Mucosa of stomach (tissue), 1 donor: ENCODE results near the gene SERAC1.
"Not testable (repeated sequence)": the region's sequence is repeated elsewhere in the genome, so short reads cannot be mapped to it uniquely, and the experiment has no call there.

ENCODE experiments used
- H3K27me3 ChIP-seq: one replicate; pipeline ENCODE4 v1.7.0; 2013; ENCODE audit warnings: mild to moderate bottlenecking, low read length; ENCODE audit not compliant: control insufficient read depth, insufficient read depth
- H3K36me3 ChIP-seq: one replicate; pipeline ENCODE4 v1.7.0; 2013; ENCODE audit warnings: low read length; ENCODE audit not compliant: control insufficient read depth, insufficient read depth
- H3K4me1 ChIP-seq: one replicate; pipeline ENCODE4 v1.7.0; 2013; ENCODE audit warnings: mild to moderate bottlenecking, low read length; ENCODE audit not compliant: control insufficient read depth, insufficient read depth
- H3K4me3 ChIP-seq: one replicate; pipeline ENCODE4 v1.7.0; 2013; ENCODE audit warnings: low read length
- H3K9ac ChIP-seq: one replicate; pipeline ENCODE4 v1.7.0; 2013; ENCODE audit warnings: mild to moderate bottlenecking, low read length, moderate library complexity
- H3K9me3 ChIP-seq: one replicate; pipeline ENCODE4 v1.7.0; 2013; ENCODE audit warnings: mild to moderate bottlenecking, low read length, moderate library complexity; ENCODE audit not compliant: control insufficient read depth
- donor health status: Pancreatic carcinoma.

Gene SERAC1

GRCh38 chr6:158191761-158192160, 23.7 kb upstream of the SERAC1 start:
- H3K4me1 ChIP-seq: no peaks in the 10 kb centered on the region
- H3K9me3 ChIP-seq: no peaks in the 10 kb centered on the region
- H3K27me3 ChIP-seq: no peaks in the 10 kb centered on the region
- no peak overlapping the region for H3K4me3 ChIP-seq
- H3K36me3 ChIP-seq: no peaks in the 10 kb centered on the region
- H3K9ac ChIP-seq: no peak overlapping the region

GRCh38 chr6:158191032-158191431, 23.0 kb upstream of the SERAC1 start:
- Histone ChIP-seq H3K4me3 (no peak overlapping the region), H3K9ac (no peak overlapping the region), H3K27me3 (no peaks in the 10 kb centered on the region), H3K4me1 (no peaks in the 10 kb centered on the region), H3K9me3 (no peaks in the 10 kb centered on the region), H3K36me3 (no peaks in the 10 kb centered on the region)

- Histone ChIP-seq H3K4me1 (peaks cover under 1% of the 10 kb centered on the region), H3K9ac (no peak overlapping the region), H3K36me3 (no peaks in the 10 kb centered on the region), H3K27me3 (no peaks in the 10 kb centered on the region), H3K4me3 (no peak overlapping the region), H3K9me3 (no peaks in the 10 kb centered on the region)
These were observed 20.5 kb upstream of the SERAC1 start for GRCh38 chr6:158188591-158188990.

GRCh38 chr6:158185729-158186456, 17.8 kb upstream of the SERAC1 start:
- no peak overlapping the region for H3K9ac ChIP-seq
- H3K4me3 ChIP-seq: no peak overlapping the region
- peaks cover 6% of the 10 kb centered on the region for H3K4me1 ChIP-seq
- no peaks in the 10 kb centered on the region for H3K9me3 ChIP-seq
- no peaks in the 10 kb centered on the region for H3K27me3 ChIP-seq
- no peaks in the 10 kb centered on the region for H3K36me3 ChIP-seq

- Histone ChIP-seq H3K9me3 (no peaks in the 10 kb centered on the region), H3K4me1 (peaks cover 6% of the 10 kb centered on the region), H3K4me3 (no peak overlapping the region), H3K9ac (no peak overlapping the region), H3K36me3 (no peaks in the 10 kb centered on the region), H3K27me3 (no peaks in the 10 kb centered on the region)
These were observed 16.5 kb upstream of the SERAC1 start for GRCh38 chr6:158184608-158185007.

- not testable (repeated sequence) for H3K4me3 ChIP-seq, H3K36me3 ChIP-seq, H3K27me3 ChIP-seq, H3K9ac ChIP-seq, H3K9me3 ChIP-seq, H3K4me1 ChIP-seq
These were observed 15.3 kb upstream of the SERAC1 start for GRCh38 chr6:158183174-158183972.

- not testable (repeated sequence) for H3K4me1 ChIP-seq, H3K36me3 ChIP-seq, H3K4me3 ChIP-seq
These were observed 9.7 kb upstream of the SERAC1 start for GRCh38 chr6:158177712-158178111.

GRCh38 chr6:158175111-158175510, 7.0 kb upstream of the SERAC1 start:
- Histone ChIP-seq H3K27me3 (no peaks in the 10 kb centered on the region), H3K4me3 (no peak overlapping the region), H3K36me3 (no peaks in the 10 kb centered on the region), H3K9ac (no peak overlapping the region), H3K4me1 (no peaks in the 10 kb centered on the region), H3K9me3 (no peaks in the 10 kb centered on the region)

More at GRCh38 chr6:158177712-158178111, 9.7 kb upstream of the SERAC1 start:
- not testable (repeated sequence) for H3K9ac ChIP-seq, H3K27me3 ChIP-seq, H3K9me3 ChIP-seq

GRCh38 chr6:158174514-158174913, 6.5 kb upstream of the SERAC1 start:
- H3K9me3 ChIP-seq: no peaks in the 10 kb centered on the region
- H3K27me3 ChIP-seq: no peaks in the 10 kb centered on the region
- no peak overlapping the region for H3K4me3 ChIP-seq
- no peaks in the 10 kb centered on the region for H3K4me1 ChIP-seq
- no peak overlapping the region for H3K9ac ChIP-seq
- H3K36me3 ChIP-seq: no peaks in the 10 kb centered on the region

- H3K36me3 ChIP-seq: no peaks in the 10 kb centered on the region
- H3K27me3 ChIP-seq: no peaks in the 10 kb centered on the region
- no peaks in the 10 kb centered on the region for H3K4me1 ChIP-seq
These were observed 6.0 kb upstream of the SERAC1 start for GRCh38 chr6:158174024-158174423.

GRCh38 chr6:158172001-158172400, 3.9 kb upstream of the SERAC1 start:
- H3K9me3 ChIP-seq: no peaks in the 10 kb centered on the region

More at GRCh38 chr6:158174024-158174423, 6.0 kb upstream of the SERAC1 start:
- Histone ChIP-seq H3K9me3 (no peaks in the 10 kb centered on the region), H3K4me3 (no peak overlapping the region), H3K9ac (no peak overlapping the region)

GRCh38 chr6:158170656-158171081, 2.6 kb upstream of the SERAC1 start:
- Histone ChIP-seq H3K9me3 (no peaks in the 10 kb centered on the region), H3K27me3 (no peaks in the 10 kb centered on the region), H3K4me3 (no peak overlapping the region), H3K36me3 (no peaks in the 10 kb centered on the region), H3K4me1 (no peaks in the 10 kb centered on the region), H3K9ac (no peak overlapping the region)

More at GRCh38 chr6:158172001-158172400, 3.9 kb upstream of the SERAC1 start:
- Histone ChIP-seq H3K36me3 (no peaks in the 10 kb centered on the region), H3K4me1 (no peaks in the 10 kb centered on the region), H3K9ac (no peak overlapping the region), H3K27me3 (no peaks in the 10 kb centered on the region), H3K4me3 (no peak overlapping the region)
